AG04449 (cell line): ENCODE measurements around the gene RFX7.
"Not testable (repeated sequence)": the region's sequence is repeated elsewhere in the genome, so short reads cannot be mapped to it uniquely, and the experiment has no call there.

Experiments used
- CTCF ChIA-PET: fragments of 350-600 bp; formaldehyde crosslinking; extraction: SDS; loops from one replicate; lab custom pipeline; 2021; ENCODE audit warnings: antibody characterized with exemption; lab: Yijun Ruan, JAX
- POLR2A ChIA-PET: fragments of 400-600, 350-600 bp; formaldehyde crosslinking; extraction: SDS; loops from one replicate; lab custom pipeline; 2020; ENCODE audit warnings: antibody characterized with exemption, inconsistent platforms; lab: Yijun Ruan, JAX
- DNase-seq: peaks from one replicate; pipeline ENCODE4 v3.0.0-alpha.2; 2010; ENCODE audit warnings: low read depth, low spot score
- H3K4me3 ChIP-seq: 2 replicates; pipeline ENCODE4 v1.5.1; 2011; ENCODE audit warnings: low read depth, mild to moderate bottlenecking, control low read depth, low read length
- CTCF ChIP-seq: IDR thresholded peaks from one replicate; pipeline ENCODE4 v1.5.1; 2011; ENCODE audit warnings: mild to moderate bottlenecking, moderate library complexity, low read length, control low read depth, inconsistent platforms; ENCODE audit not compliant: insufficient read depth; ENCODE audit errors: missing control alignments

The RFX7 gene

GRCh38 chr15:56272454-56272853 is 28.8 kb upstream of the RFX7 start:
- ChIA-PET CTCF (no interaction called here), POLR2A (no interaction called here)
- no peak overlapping the region for H3K4me3 ChIP-seq
- TF ChIP-seq CTCF, result no peak
- DNase-seq, result no peak

DNA sequence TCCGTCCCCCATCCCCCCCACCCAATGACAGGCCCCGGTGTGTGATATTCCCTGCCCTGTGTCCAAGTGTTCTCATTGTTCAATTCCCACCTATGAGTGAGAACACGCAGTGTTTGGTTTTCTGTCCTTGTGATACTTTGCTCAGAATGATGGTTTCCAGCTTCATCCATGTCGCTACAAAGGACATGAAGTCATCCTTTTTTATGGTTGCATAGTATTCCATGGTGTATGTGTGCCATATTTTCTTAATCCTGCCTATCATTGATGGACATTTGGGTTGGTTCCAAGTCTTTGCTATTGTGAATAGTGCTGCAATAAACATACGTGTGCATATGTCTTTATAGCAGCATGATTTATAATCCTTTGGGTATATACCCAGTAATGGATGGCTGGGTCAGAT is 22.8 kb upstream of the RFX7 start:
- DNase-seq, POLR2A ChIA-PET, CTCF ChIA-PET, H3K4me3 ChIP-seq: not testable (repeated sequence)

- TF ChIP-seq CTCF, result no peak
- DNase-seq, result no peak
- POLR2A ChIA-PET, result no interaction called here
- CTCF ChIA-PET, result interaction anchor here (2.4 to 4.1 kb wide), 2 partner anchors 10 to 17 kb away, joined by 10 to 19 read pairs; no protein-coding TSS in a partner anchor
- no peak overlapping the region for H3K4me3 ChIP-seq
Measured at GRCh38 chr15:56261854-56262509, 18.3 kb upstream of the RFX7 start.

DNA sequence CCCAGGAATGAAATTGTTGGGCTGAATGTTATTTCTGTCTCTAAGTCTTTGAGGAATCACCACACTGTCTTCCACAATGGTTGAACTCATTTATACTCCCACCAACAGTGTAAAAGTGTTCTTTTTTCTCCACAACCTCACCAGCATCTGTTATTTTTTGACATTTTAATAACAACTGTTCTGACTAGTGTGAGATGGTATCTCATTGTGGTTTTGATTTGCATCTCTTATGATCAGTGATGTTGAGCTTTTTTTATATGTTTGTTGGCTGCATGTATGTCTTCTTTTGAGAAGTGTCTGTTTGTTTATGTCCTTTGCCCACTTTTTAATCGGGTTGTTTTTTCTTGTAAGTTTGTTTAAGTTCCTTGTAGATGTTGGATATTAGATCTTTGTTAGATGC is 13.6 kb upstream of the RFX7 start:
- H3K4me3 ChIP-seq, POLR2A ChIA-PET, DNase-seq: not testable (repeated sequence)
- CTCF ChIA-PET, result interaction anchor here (1.2 to 1.5 kb wide), 2 partner anchors 9 to 172 kb away, joined by 3 read pairs; no protein-coding TSS in a partner anchor

DNA sequence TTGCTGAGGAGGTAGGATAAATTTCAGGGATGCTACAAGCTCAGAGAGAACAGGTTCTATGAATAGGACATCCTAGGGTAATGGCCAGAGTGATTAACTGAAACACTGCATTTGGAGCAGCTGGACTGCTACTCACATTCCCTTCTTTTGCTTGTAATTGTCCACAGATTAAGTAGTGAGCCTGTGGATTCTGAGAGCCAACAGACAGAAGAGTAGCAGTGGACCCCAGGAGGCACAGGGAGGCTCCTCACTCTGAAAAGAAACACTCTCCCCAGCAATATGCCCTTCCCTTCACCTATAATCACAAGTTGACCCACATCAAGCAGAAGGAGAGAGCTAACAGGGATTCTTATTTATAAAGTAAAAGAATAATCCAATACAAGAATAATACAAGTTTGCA is 10.6 kb upstream of the RFX7 start:
- POLR2A ChIA-PET, result no interaction called here
- CTCF ChIA-PET, result interaction anchor here (2.0 to 7.8 kb wide), 2 partner anchors 9 to 174 kb away, joined by 12 to 109 read pairs; no protein-coding TSS in a partner anchor
- H3K4me3 ChIP-seq, result no peak overlapping the region
- TF ChIP-seq CTCF, result no peak
- no peak for DNase-seq

DNA sequence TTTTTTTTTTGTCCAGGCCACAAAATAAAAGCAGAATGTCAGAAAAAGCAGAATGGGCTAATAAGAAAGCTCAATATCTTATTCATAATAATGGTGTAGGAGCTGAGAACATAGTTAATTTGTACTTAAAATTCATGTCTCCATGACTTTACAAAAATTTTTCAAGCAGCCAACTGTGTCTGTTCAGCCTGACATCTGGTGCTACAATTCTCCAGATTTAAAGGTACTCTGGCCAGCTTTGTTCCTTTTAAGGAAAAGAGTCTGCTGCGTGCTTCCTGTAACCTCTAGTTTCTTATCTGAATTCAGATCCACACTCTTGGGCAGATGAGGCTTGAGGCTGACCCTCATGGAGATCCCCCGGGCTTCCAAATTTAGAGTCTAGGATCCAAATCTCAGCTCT is 8.7 kb upstream of the RFX7 start:
- H3K4me3 ChIP-seq, result no peak overlapping the region

More for the DNA sequence above, 8.7 kb upstream of the RFX7 start:
- CTCF ChIA-PET, result interaction anchor here (2.1 to 7.8 kb wide), 2 partner anchors 9 to 175 kb away, joined by 10 to 109 read pairs; no protein-coding TSS in a partner anchor
- TF ChIP-seq CTCF, result no peak
- no peak for DNase-seq
- POLR2A ChIA-PET, result no interaction called here
